Measurements from ENCODE around the gene PHF19.

PHF19 gene

GRCh38 chr9:120850315-120850714 lies 26.7 kb downstream of the PHF19 start:
- no peak for DNase-seq

- no peak for DNase-seq
Observed at GRCh38 chr9:120846906-120847305, 30.1 kb downstream of the PHF19 start.

- no peak for DNase-seq
Observed at GRCh38 chr9:120846251-120846889, 30.6 kb downstream of the PHF19 start.

GRCh38 chr9:120845255-120845654 lies 31.7 kb downstream of the PHF19 start:
- DNase-seq: no peak

GRCh38 chr9:120842685-120843485 lies 34.1 kb downstream of the PHF19 start, which contains the start of gene PSMD5:
Gene PSMD5, minus strand, starts transcription at chr9:120842922. Its CDS starts 13 bp downstream, at chr9:120842909.
- DNase-seq: peak; percentile 95

GRCh38 chr9:120841930-120842684 lies 34.9 kb downstream of the PHF19 start:
- DNase-seq: no peak

GRCh38 chr9:120839146-120839545 lies 37.8 kb downstream of the PHF19 start:
- DNase-seq: no peak

GRCh38 chr9:120837921-120838320 lies 39.1 kb downstream of the PHF19 start:
- DNase-seq: no peak

- no peak for DNase-seq
Observed at GRCh38 chr9:120833325-120833724, 43.7 kb downstream of the PHF19 start.

GRCh38 chr9:120832807-120833206 lies 44.2 kb downstream of the PHF19 start:
- DNase-seq: no peak

GRCh38 chr9:120830865-120831264 lies 46.1 kb downstream of the PHF19 start:
- DNase-seq: no peak

GRCh38 chr9:120830151-120830550 lies 46.8 kb downstream of the PHF19 start:
- no peak for DNase-seq

GRCh38 chr9:120829650-120830049 lies 47.3 kb downstream of the PHF19 start:
- DNase-seq: no peak

GRCh38 chr9:120820095-120820494 lies 56.9 kb downstream of the PHF19 start:
- no peak for DNase-seq

- no peak for DNase-seq
Observed at GRCh38 chr9:120818595-120818994, 58.4 kb downstream of the PHF19 start.

GRCh38 chr9:120815075-120815474 lies 61.9 kb downstream of the PHF19 start:
- no peak for DNase-seq

- DNase-seq: no peak
Observed at GRCh38 chr9:120808931-120809330, 68.1 kb downstream of the PHF19 start.

- no peak for DNase-seq
Observed at GRCh38 chr9:120807607-120808379, 69.2 kb downstream of the PHF19 start.
